ENCODE data around the gene MAP3K1.
"Not testable (repeated sequence)": the region's sequence is repeated elsewhere in the genome, so short reads cannot be mapped to it uniquely, and the experiment has no call there.

MAP3K1 gene

GRCh38 chr5:56814963-56815657 lies at the start of gene MAP3K1:
MAP3K1 (plus strand) TSS chr5:56815549; CDS start chr5:56815574, 25 bp downstream.
- DNase-seq, result peak; percentile 38

GRCh38 chr5:56766926-56767325 lies 48.4 kb upstream of the MAP3K1 start:
- no peak for DNase-seq

DNA sequence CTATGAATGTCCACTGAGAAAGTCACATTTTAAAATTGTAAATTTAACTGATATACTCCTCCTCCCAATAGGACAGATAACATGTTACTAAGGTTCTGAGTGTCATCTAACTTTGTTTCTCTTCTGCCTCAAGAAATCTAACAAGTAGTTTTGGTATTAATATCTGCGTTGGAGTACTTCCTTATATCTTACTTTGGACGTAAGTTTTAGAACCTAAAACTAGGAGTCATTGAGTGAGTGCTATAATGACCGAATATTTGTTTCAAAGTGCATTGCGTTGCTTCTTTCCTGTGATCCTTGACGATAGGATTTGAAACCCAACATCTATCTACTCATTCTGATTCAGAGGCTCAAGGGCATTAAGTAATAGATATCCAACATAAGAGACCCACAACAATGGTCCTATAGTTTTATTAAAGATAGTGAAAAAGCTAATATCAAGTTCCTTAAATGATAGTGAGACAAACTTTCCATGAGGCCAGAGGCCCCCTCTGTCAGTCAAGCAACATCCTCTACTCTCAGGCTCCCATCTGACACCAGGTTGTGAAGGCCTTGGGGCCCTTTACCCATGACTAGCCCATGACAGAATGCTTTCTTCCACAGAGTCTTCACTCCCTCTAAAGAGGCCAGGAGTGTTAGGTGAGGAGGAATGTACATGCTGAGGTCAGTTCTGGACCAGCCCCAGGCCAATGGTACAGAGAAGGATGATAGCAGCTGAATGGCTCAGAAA lies 45.3 kb upstream of the MAP3K1 start:
- DNase-seq, result no peak

- no peak for DNase-seq
Measured at GRCh38 chr5:56772767-56773166, 42.6 kb upstream of the MAP3K1 start.

DNA sequence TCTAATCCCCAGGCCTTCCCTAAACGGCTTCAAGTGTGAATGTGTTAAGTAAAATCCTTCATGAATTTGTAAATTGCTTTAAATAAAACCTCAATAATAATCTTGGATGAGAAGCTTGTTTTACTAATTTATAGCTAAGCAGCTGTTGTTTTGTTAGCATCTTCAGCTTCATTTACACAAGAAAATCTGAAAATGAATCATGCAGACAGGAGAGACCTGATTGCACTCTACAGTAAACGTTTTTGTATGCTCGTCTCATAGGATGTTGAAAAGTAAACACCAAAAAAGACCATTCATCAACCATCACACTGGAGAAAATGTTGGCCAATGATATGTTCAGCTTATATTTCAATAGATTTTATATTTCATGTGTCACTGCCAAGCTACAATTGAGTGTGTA lies 40.4 kb upstream of the MAP3K1 start:
- no peak for DNase-seq

- not testable (repeated sequence) for DNase-seq
Measured at GRCh38 chr5:56776212-56776846, 39.0 kb upstream of the MAP3K1 start.

DNA sequence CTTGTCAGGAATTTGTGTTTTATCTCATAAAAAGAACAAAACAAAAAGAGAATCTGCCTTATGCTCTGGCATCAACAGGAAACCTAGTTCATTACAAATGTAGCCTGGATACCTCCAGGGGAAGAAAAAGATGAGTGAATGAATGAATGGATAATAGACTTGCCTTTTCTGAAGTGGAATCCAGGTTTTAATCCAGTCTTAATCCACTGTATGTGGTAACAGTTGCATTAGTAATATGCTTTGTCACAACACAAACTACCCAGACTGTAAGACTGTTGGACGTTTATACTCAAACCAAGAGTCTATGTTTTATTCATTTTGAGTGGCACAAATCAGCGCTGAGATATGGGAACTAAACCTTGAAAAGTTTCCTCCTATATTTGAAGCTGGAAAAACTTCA lies 32.1 kb upstream of the MAP3K1 start:
- no peak for DNase-seq

GRCh38 chr5:56786346-56786745 lies 29.0 kb upstream of the MAP3K1 start:
- DNase-seq, result no peak

GRCh38 chr5:56791396-56791795 lies 24.0 kb upstream of the MAP3K1 start:
- DNase-seq, result no peak

- DNase-seq, result no peak
Measured at GRCh38 chr5:56798521-56798920, 16.8 kb upstream of the MAP3K1 start.

DNA sequence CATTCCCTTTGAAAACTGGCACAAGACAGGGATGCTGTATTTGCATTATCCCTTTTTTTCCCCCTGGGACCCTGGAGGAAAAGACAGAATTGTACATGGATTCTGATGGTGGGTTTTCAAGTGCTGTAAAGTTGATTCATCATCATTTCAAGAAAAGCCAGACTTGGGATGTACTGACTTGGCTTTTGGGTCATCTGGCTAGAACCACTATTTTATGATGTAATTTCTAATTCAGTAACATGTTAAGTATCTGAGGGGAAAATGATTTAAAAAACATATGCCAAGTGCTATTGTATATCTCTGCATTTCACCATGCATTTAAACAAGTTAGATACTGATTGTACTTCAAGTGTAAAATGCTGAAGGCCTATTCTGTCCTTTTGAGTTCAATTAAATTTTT lies 15.2 kb upstream of the MAP3K1 start:
- no peak for DNase-seq

DNA sequence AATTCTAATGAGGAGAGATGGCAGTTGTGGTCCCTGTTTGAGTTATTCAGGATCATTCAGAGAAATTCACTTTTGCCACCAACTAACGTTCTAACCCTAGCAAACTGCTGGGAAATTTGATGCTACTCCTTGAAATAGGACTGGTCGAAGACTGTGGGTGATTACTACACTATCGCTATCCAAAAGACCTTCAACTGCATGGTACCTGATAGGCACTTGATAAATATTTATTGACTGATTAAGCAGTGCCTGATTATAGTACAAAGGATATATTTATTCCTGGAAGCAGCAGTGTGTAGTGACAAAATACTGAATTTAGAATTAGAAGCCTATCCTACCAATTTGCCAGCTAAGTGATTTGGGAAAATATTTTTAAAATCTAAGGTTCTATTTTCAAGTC lies 14.1 kb upstream of the MAP3K1 start:
- DNase-seq, result no peak

DNA sequence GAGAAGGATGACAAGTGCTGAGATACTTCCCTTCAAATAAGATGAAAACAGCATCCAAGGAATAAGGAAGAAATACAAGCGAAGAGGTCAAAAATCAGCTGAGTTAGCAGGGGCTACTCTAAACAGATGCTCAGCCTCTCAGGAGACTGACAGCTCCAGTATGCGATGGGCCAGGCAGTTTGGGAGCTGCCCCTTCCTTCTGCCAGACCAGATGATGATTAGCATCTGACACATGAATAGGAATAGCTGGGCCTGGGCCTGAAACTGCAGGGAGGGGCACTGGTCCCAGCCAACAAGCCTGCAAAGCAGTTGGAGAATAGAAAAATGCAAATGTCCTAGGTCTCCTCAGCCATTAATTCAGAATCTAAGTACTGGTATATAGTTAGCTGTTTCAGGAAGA lies 13.1 kb upstream of the MAP3K1 start:
- no peak for DNase-seq

DNA sequence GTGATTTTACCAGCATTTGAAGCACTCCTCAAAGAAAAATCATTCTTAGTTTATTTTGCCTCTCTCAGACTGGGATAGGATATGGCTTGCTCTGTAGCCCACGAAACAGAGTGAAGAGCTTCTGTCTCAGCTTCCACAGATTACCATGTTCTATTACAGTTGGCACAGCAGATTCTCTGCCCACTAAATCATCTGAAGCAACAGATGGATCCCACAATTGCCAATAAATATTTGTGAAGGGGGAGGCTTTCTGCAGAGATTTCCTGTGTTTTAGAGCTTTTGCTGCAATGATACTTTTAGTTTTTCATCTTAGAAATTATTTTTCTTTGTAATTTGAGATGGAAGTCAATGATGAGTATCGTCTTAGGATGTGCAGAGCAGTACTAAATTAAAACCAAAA lies 12.3 kb upstream of the MAP3K1 start:
- no peak for DNase-seq

GRCh38 chr5:56803894-56804293 lies 11.5 kb upstream of the MAP3K1 start:
- no peak for DNase-seq

DNA sequence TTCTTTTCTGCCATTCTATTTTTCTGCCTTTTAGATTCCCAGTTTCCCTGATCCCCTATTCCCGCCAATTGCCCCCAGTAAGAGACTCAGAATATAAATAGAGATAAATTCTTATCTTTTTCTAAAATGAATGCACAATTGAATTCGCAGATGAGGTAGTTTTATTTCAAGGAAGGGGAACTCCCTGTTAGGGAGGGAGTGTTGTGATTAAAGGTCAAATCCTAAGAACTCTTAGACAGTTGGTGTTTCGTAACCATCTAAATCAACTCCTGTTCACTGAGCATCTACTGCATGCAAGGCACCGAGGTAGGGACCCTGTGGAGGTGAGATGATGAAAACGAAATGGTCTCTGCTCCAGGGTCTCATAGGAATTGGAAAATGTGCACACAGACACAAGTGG lies 7.7 kb upstream of the MAP3K1 start:
- DNase-seq, result no peak

DNA sequence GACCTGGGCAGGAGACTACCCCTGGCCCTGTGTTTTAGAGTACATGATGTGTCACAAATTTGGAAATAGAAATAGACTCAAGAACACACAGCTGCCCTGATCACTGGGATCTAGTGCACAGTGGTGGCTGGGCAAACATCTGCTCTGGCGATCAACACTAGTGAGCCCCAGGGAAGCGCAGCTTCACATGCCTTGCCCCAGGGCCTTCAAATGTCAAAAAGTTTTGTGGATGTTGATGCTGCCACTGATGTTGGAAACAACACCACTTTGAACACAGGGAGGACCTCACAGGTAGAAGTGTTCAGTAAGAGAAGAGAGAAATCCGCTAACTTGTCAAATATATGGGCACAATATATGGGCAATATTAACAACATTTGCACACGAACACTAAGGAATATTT lies 7.1 kb upstream of the MAP3K1 start:
- DNase-seq, result no peak

DNA sequence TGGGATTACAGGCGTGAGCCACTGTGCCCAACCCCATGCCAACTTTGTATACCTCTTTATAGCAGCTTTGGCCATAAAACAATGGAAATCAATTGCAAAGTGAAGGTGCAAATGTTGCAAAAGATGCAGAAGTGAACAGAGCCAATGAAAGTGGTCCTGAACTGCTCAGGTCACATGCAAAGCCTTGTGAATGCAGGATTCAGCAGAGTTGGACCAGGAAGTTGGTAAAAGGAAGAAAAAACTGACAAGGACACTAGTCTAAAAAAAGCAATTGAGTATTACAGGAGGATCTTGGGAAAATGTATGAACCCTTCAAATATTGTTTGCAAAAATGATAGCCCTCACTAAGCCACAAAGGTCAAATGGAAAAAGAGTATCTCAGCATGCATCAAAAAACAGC lies 4.5 kb upstream of the MAP3K1 start:
- DNase-seq, result no peak

GRCh38 chr5:56812110-56812509 lies 3.2 kb upstream of the MAP3K1 start:
- peak; percentile 52 for DNase-seq

GRCh38 chr5:56813302-56813701 lies 2.0 kb upstream of the MAP3K1 start:
- DNase-seq, result no peak

- DNase-seq, result no peak
Measured at GRCh38 chr5:56814361-56814962, 887 bp upstream of the MAP3K1 start.

GRCh38 chr5:56815658-56816545 lies 553 bp downstream of the MAP3K1 start:
- DNase-seq, result no peak
